NCI-H526 (cell line): ENCODE measurements around the gene FAM118A.
"Not testable (repeated sequence)": the region's sequence is repeated elsewhere in the genome, so short reads cannot be mapped to it uniquely, and the experiment has no call there.

ENCODE experiments used
- DNase-seq, 2 experiments: peaks; one replicate each; lab custom pipeline; 2025; lab: John Stamatoyannopoulos, UW

The FAM118A gene

GRCh38 chr22:45330548-45330947, 20.8 kb downstream of the FAM118A start:
- DNase-seq, result no peak

- no peak for DNase-seq
These were observed 21.8 kb downstream of the FAM118A start for GRCh38 chr22:45331486-45331885.

- DNase-seq, result no peak
These were observed 22.3 kb downstream of the FAM118A start for GRCh38 chr22:45332001-45332400.

- no peak for DNase-seq
These were observed 24.3 kb downstream of the FAM118A start for GRCh38 chr22:45334068-45334467.

- DNase-seq, result no peak
These were observed 24.8 kb downstream of the FAM118A start for GRCh38 chr22:45334528-45334927.

GRCh38 chr22:45335021-45335818, 25.5 kb downstream of the FAM118A start:
- no peak for DNase-seq

- no peak for DNase-seq
These were observed 26.3 kb downstream of the FAM118A start for GRCh38 chr22:45335854-45336522.

- no peak for DNase-seq
These were observed 27.3 kb downstream of the FAM118A start for GRCh38 chr22:45336971-45337431.

GRCh38 chr22:45337536-45337935, 27.8 kb downstream of the FAM118A start:
- no peak for DNase-seq

GRCh38 chr22:45338795-45339194, 29.1 kb downstream of the FAM118A start:
- no peak for DNase-seq

GRCh38 chr22:45340323-45340722, 30.6 kb downstream of the FAM118A start:
- no peak for DNase-seq

- DNase-seq, result no peak
These were observed 31.8 kb downstream of the FAM118A start for GRCh38 chr22:45341498-45341897.

GRCh38 chr22:45343143-45343542, 33.4 kb downstream of the FAM118A start:
- DNase-seq, result no peak

GRCh38 chr22:45344334-45344733, 34.6 kb downstream of the FAM118A start:
- DNase-seq, result no peak

- DNase-seq, result no peak
These were observed 40.2 kb downstream of the FAM118A start for GRCh38 chr22:45349916-45350315.

GRCh38 chr22:45351956-45352355, 42.2 kb downstream of the FAM118A start:
- DNase-seq, result no peak

GRCh38 chr22:45352757-45353156, 43.0 kb downstream of the FAM118A start:
- DNase-seq, result not testable (repeated sequence)

GRCh38 chr22:45353786-45354185, 44.1 kb downstream of the FAM118A start:
- no peak for DNase-seq

GRCh38 chr22:45357490-45357889, 47.8 kb downstream of the FAM118A start:
- no peak for DNase-seq

- DNase-seq, result no peak
These were observed 48.4 kb downstream of the FAM118A start for GRCh38 chr22:45358127-45358526.

GRCh38 chr22:45359627-45360026, 49.9 kb downstream of the FAM118A start:
- DNase-seq, result no peak

- no peak for DNase-seq
These were observed 57.0 kb downstream of the FAM118A start for GRCh38 chr22:45366713-45367112.

- DNase-seq, result not testable (repeated sequence)
These were observed 63.9 kb downstream of the FAM118A start for GRCh38 chr22:45373592-45373991.
